HG03342 (cell line): ENCODE measurements around the gene NR2F2.

Source experiments
- ATAC-seq: cut with Tn5 transposase; IDR thresholded peaks from one replicate; pipeline ENCODE4 v1.9.1; 2021; ENCODE audit warnings: mild to moderate bottlenecking, moderate library complexity; ENCODE audit not compliant: unreplicated experiment

The NR2F2 gene

GRCh38 chr15:96331144-96331944 is 844 bp downstream of the NR2F2 start:
- ATAC-seq = no peak

GRCh38 chr15:96331945-96332636 is 1.6 kb downstream of the NR2F2 start:
- ATAC-seq = no peak

- no peak for ATAC-seq
These were observed 2.2 kb downstream of the NR2F2 start for GRCh38 chr15:96332637-96333121.

GRCh38 chr15:96333131-96334016 is 2.9 kb downstream of the NR2F2 start:
- ATAC-seq = no peak

DNA sequence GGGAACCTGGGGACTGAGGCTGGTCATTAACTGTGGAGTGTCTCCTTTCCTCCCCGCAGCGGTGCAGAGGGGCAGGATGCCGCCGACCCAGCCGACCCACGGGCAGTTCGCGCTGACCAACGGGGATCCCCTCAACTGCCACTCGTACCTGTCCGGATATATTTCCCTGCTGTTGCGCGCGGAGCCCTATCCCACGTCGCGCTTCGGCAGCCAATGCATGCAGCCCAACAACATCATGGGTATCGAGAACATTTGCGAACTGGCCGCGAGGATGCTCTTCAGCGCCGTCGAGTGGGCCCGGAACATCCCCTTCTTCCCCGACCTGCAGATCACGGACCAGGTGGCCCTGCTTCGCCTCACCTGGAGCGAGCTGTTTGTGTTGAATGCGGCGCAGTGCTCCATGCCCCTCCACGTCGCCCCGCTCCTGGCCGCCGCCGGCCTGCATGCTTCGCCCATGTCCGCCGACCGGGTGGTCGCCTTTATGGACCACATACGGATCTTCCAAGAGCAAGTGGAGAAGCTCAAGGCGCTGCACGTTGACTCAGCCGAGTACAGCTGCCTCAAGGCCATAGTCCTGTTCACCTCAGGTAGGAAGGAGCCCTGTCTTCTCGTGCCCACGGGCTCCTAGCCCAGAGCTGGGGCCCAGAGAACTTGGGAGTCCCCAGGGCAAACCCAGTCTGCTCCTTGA is 3.7 kb downstream of the NR2F2 start:
- no peak for ATAC-seq

DNA sequence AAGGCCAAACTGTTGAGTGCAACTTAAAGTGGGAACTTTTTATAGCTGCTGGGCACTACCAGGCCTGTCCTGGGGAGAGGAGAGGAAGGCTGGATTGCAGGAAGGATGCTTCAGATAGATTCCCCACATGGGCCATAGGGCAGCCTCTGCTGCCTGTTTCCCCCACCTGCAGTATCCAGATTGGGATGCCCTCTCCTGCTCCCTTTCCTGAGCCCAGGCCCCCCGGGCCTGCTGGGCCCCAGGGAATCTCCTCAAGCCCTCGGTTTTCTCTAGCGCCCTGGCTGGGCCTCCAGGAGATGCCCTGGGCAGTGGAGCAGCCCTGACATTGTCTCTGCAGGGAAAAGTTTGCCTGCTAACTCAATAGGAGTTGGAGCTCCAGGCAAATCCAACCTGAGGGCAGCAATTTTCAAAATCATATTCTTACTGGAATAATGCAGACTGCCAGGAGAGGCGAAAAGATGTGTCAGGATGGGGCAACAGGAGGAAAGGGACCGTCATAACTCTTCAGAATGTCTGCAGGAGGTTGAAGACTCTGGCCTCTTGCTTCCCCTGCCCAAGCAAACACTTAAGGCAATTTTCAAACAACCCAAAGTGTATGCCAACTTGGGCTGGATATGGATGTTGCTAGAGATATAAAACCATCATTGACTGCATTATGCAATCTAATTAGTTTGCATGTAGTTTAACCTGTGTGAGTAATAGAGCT is 4.4 kb downstream of the NR2F2 start:
- ATAC-seq = no peak

DNA sequence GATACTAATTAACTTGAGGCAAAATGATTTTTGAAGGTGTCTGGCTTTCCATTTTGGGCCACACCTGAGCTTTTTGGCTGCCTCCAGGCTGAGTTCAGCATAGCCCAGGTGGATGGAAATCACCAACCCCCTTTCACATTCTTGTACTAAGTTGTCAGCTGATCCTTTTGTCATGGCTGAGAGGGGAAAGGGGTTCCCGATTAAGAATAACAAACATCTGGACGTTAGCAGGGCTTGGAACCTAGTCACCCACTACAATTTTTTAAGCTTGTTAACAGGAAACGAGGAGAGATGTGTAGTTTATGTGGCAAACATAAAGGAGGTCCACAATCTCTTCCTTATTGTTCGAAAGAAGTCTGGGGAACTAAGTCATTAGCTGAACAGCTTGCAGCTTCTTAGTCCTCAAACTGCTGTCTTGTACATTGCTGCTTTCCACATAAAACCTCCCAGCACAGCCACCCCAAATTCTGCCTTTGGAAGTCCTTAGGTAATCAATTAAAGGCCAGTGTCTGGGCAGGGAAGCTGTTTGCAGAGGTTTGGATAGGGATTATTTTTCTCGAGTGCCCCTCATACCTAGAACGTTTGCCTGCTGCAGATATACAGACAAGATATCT is 5.0 kb downstream of the NR2F2 start:
- no peak for ATAC-seq

DNA sequence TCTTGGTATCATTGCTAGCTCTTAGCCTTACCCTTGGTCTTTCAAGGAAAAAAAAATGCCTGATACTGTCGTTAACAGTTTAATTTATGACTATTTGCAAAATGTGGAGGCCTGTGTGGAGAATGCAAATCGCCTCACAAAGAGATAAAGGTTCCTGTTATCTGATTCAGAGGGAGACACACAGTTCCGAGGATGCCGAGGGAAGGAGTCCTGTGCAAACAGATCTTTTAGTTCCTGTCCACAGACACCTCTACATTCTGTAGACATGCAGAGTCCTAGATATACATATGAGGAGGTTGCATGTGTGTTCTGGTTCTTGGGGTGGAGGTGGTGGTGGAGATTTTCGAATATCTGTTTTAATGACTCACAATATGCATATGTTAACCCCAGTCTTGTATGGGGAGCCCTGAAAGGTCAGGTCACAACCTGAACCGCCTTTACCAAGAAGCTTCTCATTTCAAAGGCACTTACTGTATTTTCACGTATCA is 5.7 kb downstream of the NR2F2 start:
- no peak for ATAC-seq

GRCh38 chr15:96336596-96337364 is 6.3 kb downstream of the NR2F2 start:
- no peak for ATAC-seq

DNA sequence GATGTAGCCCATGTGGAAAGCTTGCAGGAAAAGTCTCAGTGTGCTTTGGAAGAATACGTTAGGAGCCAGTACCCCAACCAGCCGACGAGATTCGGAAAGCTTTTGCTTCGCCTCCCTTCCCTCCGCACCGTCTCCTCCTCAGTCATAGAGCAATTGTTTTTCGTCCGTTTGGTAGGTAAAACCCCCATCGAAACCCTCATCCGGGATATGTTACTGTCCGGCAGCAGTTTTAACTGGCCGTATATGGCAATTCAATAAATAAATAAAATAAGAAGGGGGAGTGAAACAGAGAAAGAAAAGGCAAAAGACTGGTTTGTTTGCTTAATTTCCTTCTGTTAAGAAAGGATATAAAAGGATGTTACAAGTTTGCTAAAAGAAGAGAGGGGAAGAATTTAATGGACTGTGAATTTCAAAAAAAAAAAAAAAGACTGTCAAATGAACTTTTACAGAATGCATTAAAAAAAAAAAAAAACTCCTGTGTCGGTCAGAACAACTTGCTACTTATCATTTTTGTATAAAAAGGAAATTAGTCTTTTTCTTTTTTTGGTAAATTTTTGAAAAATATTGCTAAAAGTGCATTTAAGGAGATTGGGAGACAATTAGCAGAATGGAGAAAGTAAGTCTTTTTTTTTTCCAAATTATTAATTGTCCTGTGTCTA is 7.0 kb downstream of the NR2F2 start:
- no peak for ATAC-seq

GRCh38 chr15:96338074-96338765 is 7.7 kb downstream of the NR2F2 start:
- no peak for ATAC-seq

- ATAC-seq = no peak
These were observed 8.5 kb downstream of the NR2F2 start for GRCh38 chr15:96338766-96339618.

DNA sequence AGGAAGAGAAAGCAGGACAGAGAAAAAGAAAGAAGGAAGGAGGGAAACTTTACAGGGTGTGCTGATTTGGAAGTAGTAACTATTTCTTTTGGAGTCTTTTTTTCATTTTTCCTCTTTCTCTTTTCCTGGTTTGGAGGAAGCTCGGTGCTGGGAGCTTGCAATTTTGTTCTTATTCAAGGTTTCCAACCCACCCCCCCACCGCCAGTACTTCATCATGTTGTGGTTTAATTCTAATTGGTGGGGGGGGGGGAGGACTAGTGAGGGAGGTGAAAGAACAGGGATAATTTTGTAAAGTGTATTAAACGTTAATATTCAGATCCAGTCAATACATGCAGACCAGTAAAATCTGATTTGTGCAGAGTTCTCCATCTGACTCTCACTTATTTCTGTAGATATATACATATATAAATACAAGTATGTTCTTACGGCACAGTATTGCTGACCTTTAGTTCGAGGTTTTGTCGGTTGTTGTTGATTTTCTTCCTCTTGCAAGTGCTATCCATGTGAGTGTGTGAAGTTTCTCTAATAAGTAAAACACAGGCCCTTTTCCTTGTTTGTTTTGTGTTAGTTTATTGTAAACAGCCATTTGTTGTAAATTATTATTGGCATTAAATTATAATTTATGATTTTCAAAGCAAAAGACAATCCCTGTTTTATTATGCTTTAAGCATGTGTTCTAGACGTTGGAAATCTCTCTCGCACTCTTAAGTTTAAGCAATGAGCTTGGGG is 9.3 kb downstream of the NR2F2 start:
- no peak for ATAC-seq

DNA sequence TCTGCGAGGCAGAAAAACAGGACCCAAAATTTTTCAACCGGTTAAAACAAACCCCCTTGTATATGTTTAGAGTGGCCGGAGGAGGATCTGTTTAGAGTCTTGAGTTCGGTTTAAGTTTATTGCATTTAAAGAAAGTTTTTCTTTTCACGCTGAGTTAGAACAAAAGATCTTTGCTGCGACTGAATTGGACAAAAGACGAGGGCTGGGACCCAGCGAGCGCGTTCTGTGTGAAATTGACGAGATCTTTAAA is 9.8 kb downstream of the NR2F2 start:
- ATAC-seq = no peak

DNA sequence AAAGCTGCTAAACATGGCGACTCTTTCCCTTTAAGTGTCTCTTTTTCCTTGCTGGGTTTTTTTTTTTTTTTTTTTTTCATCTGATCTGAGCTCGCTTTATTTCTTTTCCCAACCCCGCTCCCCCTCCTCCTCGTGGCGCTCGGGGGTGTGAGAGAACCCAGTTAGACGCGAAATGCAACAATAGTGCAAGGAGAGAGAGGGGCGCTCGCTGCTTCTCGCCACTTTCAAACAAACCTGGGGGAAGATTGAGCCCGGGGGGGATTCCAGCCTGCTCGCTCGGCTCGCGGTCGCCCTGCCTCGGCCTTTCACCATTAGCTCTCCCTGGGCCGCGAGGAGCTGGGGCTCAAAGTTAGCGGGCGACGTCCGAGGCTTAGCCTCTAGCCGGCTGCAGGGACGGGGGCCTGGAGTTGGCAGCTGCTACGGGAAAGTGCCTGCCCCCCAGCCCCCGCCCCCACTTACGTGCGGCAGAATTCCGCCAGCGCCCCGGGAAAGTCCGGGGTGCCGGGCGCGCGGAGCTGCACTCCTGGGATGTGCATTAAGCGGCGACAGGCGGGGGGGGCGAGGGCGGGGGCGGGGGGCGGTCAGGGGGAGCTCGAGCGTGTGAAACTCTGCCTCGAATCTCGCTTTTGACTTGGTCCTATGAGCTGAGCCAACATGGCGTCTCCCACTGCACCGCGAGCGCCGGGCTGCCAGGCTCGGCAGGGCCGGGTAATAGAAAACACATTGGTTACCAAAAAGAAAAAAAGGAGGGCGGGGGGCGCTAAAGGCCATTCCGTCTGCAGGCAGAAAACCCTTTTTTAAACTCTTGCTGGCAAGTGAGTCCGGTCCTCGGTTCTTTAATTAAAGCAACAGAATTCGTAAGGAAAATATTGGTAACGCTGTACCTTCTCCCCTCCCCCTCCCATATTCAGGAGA is 10.4 kb downstream of the NR2F2 start:
- ATAC-seq = no peak
